HG02973 (cell line): Measurements from ENCODE around the gene MGAT4A.

Experiments used
- ATAC-seq: cut with Tn5 transposase; IDR thresholded peaks from one replicate; pipeline ENCODE4 v1.9.1; 2021; ENCODE audit warnings: moderate library complexity; ENCODE audit not compliant: unreplicated experiment

MGAT4A gene

DNA sequence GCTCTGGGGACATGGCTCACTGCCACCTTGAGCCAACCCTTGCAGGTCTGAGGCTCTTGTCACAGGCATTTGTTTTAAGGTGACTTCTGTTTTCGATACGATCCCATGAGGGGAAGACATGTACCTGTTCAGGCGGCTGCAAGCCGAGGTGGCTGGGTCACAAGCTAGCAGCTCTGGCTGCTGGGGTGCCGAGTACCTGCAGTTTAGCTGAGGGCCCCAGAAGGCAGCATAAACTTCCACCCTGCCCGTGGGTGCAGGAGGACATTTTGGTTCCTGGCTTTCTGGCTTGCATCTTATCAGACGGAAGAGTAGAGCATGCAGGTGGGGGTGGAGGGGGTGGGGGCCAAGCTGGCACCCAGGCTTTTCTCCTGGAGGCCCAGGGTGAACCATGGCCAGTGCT is 151.0 kb downstream of the MGAT4A start:
- ATAC-seq = no peak

DNA sequence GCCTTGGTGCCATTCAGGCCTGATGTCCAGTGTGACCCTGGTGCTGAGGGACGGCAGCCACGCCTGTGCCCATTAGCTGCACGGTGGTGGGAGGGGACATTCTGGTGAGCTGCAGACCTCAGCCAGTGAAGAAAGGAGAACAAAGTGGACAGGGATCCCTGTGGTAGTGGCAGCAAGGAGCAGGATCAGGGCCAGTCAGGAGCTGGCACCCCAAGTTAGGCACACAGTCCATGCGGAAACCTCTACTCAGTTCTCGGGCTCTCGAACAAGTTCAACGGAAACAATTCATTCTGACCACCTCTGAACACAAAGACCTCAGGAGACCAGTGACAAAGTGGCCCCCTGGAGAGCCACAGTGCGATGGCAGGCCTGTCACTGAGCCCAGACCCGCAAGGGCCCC is 152.7 kb downstream of the MGAT4A start:
- ATAC-seq = no peak

DNA sequence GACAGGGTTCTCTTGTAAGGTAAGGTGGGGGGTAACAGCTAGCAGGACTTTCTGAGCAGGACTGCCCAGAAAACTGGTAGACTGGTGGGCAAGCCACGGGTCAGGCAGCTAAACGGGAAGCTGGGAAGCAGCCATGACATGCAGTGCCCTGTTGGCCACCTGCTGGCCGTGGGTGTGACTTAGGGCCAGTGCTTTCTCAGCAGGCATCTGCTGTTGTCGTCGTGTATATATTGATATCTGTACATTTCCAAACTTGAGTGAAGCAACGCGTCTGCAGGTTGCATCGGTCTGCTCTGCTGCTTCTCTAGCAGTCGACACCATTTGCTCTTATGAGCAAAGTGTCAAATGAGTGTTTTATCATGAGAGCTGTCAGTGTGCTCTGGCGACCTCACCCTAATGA is 153.6 kb downstream of the MGAT4A start:
- no peak for ATAC-seq

- ATAC-seq = no peak
These were observed 154.1 kb downstream of the MGAT4A start for GRCh38 chr2:98576666-98577312.

DNA sequence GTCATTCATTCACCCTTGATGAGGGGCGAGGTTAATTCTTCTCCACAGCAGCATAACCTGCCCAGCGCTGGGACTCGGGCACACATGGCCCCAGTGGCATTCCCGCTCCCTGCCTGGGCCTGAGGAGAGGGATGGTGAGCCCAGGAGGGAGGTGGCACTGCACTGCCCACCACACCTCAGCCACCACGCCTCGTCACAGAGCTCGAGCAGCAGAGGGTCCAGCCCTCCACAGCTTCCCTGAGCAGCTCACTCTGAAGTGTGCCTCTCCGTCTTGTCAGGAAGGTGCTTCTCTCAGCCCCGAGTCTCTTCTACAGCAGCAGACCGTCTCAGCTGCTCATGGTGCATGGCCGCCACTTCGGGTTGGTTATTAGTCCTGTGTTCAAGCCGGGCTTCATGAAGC is 157.5 kb downstream of the MGAT4A start:
- ATAC-seq = no peak

DNA sequence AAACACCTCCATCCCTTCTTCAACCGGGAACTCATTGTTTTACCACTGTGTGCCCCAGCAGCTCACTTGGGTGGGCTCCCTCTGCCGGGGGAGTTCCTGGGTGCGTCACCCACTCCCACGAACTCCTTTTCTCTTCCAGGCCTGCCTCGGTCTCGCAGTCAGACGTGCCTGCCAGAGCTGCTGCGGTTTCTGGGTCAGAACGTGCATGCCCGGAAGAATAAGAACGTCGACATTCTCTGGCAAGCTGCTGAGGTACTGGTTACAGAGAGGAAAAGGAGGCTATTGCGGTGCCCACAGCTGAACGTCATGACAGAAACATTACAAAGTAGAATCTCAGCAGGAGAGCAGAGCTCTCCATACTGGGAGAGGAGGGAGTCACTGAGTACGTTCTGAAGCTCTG is 158.3 kb downstream of the MGAT4A start:
- no peak for ATAC-seq

DNA sequence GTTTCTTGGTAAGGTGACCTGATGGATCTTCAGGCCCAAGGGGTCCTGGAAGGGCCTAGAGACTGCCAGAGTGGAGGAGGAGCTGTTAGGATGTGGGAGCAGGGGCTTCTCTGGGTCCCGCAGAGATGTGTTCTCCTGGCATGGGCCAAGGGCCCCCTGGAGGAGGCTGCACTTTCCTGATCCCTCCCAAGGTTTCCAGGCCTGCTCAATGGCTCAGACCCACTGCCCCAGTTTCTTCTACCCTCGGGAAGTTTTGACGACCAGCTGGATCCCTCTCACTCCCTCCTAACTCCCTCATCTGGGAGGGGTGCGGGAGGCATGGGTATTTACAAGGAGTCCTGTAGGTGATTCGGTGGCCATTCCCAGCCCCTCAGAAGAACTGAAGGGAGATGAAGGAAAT is 158.7 kb downstream of the MGAT4A start:
- ATAC-seq = no peak

GRCh38 chr2:98571796-98572195 is 159.1 kb downstream of the MGAT4A start:
- no peak for ATAC-seq

GRCh38 chr2:98571121-98571701 is 159.7 kb downstream of the MGAT4A start:
- no peak for ATAC-seq

- no peak for ATAC-seq
These were observed 160.6 kb downstream of the MGAT4A start for GRCh38 chr2:98570356-98570755.

DNA sequence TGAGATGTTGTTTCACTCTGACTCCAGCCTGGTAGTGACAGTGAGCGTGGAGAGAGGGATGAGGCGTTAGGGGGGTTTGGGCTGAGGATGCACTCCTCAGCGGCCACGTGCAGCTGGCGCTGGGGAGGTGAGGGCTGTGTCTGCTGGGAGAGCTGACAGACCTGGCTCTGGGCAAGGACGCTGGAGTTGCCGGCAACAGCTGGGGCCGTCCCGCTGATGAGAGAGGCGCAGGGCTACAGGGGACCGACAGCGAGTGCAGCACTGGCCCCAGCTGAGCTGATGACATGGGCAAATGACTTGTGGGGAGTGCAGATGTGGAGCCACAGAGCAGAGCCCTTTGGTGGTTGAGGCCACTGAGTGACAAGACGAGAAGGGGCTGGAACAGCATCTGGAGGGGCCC is 161.0 kb downstream of the MGAT4A start:
- no peak for ATAC-seq

DNA sequence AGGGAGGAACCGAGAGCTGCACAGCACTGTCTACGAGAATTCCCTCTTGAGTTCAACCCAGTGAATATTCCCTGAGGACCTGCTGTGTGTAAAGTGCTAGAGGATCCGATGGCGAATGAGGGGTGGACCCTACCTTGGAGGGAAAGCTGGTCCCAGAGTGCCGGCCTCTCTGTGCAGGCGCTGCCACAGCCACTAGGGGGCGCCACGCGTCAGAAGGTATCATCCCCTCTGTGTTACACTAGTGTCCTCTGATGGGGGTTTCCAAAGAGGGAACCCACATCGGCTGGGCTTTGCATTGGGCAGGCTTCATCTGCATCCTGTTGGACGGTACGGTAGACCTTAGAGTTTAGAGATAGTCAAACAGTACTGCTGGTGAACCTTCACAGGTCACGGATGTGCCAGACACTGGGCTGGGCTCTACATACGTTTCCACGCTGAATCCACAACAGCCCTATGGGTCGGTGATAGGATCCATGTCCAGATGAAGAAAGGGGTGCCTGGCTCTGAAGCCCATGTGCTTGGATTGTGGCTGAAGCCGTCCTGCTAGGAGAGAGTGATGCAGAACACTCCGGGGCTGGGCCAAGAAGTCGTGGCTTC is 161.6 kb downstream of the MGAT4A start:
- ATAC-seq = no peak
